ENCODE measurements around the gene NSUN6.

- TF ChIP-seq GATA3 (IDR thresholded peaks at IDR 0.05; ENCODE audit: low read depth, low read length) (no peak), GATA2 (IDR thresholded peaks at IDR 0.05; ENCODE audit: low read depth, low read length) (no peak)
Observed at GRCh38 chr10:18699849-18700840, 48.8 kb upstream of the NSUN6 start.
